ENCODE data around the gene EFNA1. TPM values are rescaled to one million over a fixed set of nuclear protein-coding genes. Genes with fewer than 3 reads are reported as not detected.

The EFNA1 gene
- total and polyA plus RNA-seq, 2 of the 13 experiments (the other 11 are each of a cell fraction or from before 2014, with no cell fraction given) = 81.8 to 874 TPM

GRCh38 chr1:155178441-155179111, 50.9 kb downstream of the EFNA1 start (continued):
- TF ChIP-seq CBX2 (IDR thresholded peaks at IDR 0.05; ENCODE audit: low read depth, low read length) (no peak), CBX2 (CRISPR knock-in tag; IDR thresholded peaks at IDR 0.05; ENCODE audit: low read depth) (no peak), MXD1 (CRISPR knock-in tag; IDR thresholded peaks at IDR 0.05) (no peak), RARG (CRISPR knock-in tag; IDR thresholded peaks at IDR 0.05; ENCODE audit: low read depth) (no peak), HNRNPK (IDR thresholded peaks at IDR 0.05; ENCODE audit: low read depth, low read length, poor library complexity, severe bottlenecking) (no peak), ZNF788 (CRISPR knock-in tag; IDR thresholded peaks at IDR 0.05; ENCODE audit: borderline replicate concordance) (no peak; the same call in 1 of the 2 replicates), NR2C2 (CRISPR knock-in tag; IDR thresholded peaks at IDR 0.05; ENCODE audit: borderline replicate concordance) (peak; percentile 98), ZSCAN5A (CRISPR knock-in tag; IDR thresholded peaks at IDR 0.05; ENCODE audit: borderline replicate concordance) (no peak), STAG1 (CRISPR knock-in tag; IDR thresholded peaks at IDR 0.05) (no peak), SRF (IDR thresholded peaks at IDR 0.05; ENCODE audit: low read depth, low read length) (no peak), SRSF9 (IDR thresholded peaks at IDR 0.05; ENCODE audit: borderline replicate concordance, insufficient read depth, low read depth, low read length, poor library complexity, severe bottlenecking) (no peak), THAP8 (CRISPR knock-in tag; IDR thresholded peaks at IDR 0.05; ENCODE audit: borderline replicate concordance) (no peak), ZNF44 (CRISPR knock-in tag; IDR thresholded peaks at IDR 0.05) (no peak), ZSCAN25 (CRISPR knock-in tag; IDR thresholded peaks at IDR 0.05) (no peak; the same call in 1 of the 2 replicates), KAT7 (CRISPR knock-in tag; IDR thresholded peaks at IDR 0.05; ENCODE audit: borderline replicate concordance) (no peak; the same call in 1 of the 2 replicates), IKZF1 (IDR thresholded peaks at IDR 0.05) (no peak), NFYC (CRISPR knock-in tag; IDR thresholded peaks at IDR 0.05) (0 out of 2 replicates have a peak, but pooled peaks have one; percentile 14), ZNF205 (CRISPR knock-in tag; IDR thresholded peaks at IDR 0.05) (no peak), XBP1 (CRISPR knock-in tag; IDR thresholded peaks at IDR 0.05) (no peak), CBX1 (IDR thresholded peaks at IDR 0.05; ENCODE audit: low read depth) (no peak), ZNF136 (CRISPR knock-in tag; IDR thresholded peaks at IDR 0.05; ENCODE audit: low read depth) (no peak), ZMYM3 (CRISPR knock-in tag; IDR thresholded peaks at IDR 0.05) (no peak), HNF4G (IDR thresholded peaks at IDR 0.05; ENCODE audit: borderline replicate concordance, low read depth, low read length) (peak; percentile 79; the same call in 1 of the 2 replicates), HNF4G (CRISPR knock-in tag; IDR thresholded peaks at IDR 0.05; ENCODE audit: borderline replicate concordance, low read depth) (peak; percentile 78; the same call in 1 of the 2 replicates), ZNF12 (CRISPR knock-in tag; IDR thresholded peaks at IDR 0.05) (no peak), NFIC (IDR thresholded peaks at IDR 0.05; ENCODE audit: low read length) (no peak), GLMP (CRISPR knock-in tag; IDR thresholded peaks at IDR 0.05; ENCODE audit: borderline replicate concordance) (no peak), SPEN (CRISPR knock-in tag; IDR thresholded peaks at IDR 0.05; ENCODE audit: low read depth) (peak; percentile 68; the same call in 1 of the 2 replicates), ARNTL (CRISPR knock-in tag; IDR thresholded peaks at IDR 0.05) (no peak)

All from HepG2 (cell line).